ENCODE results near the gene CMIP.

The CMIP gene

DNA sequence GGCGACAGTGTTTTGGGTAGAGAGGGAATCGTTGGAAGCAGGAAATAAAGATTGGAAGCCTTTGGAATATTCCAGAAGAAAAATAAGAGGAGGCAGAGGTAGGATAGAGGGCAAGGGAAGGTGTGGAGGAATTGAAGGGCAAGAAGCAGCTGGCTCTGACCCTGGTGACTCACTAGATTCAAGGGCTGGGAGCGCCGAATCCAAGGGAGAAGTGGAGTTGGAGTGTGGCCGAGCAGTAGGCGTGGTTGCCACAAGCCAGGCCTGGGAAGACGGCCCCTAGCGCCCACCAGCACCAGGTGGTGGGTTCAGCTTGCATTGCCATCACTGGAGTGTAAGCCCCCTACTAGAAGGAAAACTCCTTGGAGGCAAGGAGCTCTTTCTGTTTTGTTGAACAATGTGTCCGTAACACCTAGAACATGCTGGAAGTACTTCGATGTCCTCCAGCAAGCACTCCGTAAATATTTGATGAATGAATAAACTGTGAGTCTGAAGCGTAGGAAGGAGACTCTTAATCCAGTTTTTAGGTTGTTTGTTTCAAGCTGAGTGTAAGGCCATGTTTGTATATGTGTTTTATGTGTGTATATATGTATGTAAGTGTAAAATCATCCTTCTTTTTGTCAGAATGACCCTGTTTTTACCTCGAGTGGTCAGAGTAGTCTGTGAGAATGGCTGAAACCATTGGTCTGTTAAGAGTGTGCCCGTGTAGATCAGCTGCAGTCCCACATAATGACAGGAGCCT is 139.5 kb downstream of the CMIP start:
- peak; percentile 49 for DNase-seq (ENCODE audit: low read depth, low spot score)

DNA sequence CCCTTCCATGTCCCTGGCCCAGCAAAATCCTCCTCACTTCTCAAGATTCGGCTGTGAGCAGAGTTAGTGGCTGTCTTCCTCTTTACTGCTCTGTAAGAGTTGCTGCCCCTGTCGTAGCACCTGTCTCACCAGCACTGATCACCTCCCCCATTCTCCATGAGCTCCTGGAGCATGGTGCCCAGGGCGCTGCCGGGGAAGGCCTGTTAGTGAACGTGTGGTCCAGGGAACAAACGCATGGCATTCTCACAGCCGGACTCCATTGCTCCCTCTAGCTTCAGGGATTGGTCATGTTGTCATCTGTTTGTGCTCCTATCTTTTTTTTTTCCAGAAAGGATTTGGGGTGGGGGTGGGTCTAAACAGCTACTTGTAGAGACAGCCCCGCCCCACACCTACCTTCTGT is 141.2 kb downstream of the CMIP start:
- DNase-seq (ENCODE audit: low read depth, low spot score), result no peak

DNA sequence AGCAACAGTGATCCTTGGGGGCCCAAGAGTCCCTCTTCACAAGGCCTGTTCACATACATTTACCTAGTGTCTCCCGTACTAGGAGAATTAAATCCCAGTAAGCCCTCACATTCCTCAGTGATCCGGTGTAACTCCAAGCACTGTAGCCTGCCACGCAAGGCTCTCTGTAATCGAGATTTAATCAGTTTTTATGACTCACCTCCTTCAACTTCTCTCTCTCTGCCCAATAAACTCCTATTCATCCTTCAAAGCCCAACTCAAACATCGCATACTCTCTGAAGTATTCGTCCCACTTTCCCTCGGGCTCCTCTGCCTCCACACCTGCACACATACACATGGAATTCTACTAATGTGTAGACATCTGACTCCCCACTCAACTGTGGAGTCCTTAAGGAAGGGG is 141.8 kb downstream of the CMIP start:
- DNase-seq (ENCODE audit: low read depth, low spot score), result no peak

DNA sequence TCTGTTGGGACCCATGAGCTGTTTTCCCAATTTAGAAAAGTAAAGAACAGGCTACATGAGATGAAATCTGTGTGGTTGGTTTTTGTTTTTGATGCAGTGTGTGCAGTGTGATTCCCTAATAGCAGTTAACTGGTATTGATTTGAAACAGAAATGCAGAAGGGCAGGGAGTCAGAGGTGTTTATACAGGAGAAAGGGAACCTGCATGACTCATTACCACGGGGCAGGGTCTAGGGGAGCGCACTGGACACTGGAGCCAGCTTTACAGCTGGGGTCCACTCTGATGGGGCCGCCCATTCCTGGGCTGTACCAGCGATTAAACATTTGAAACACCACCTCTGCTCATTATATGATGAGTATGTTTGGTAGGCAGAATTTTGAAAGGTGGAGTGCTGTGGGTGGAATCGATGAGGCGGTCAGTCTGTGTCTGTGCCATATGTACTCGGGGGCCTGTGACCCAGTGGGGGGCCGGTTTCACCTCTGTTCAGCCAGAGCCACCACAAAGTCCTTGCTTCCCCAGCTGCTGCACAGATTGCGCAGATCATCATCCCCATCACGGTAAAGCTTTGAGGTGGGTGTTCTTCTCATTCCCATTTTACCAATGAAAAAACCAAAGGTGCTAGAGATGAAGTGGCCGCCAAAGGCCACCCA is 142.5 kb downstream of the CMIP start:
- DNase-seq (ENCODE audit: low read depth, low spot score), result no peak

DNA sequence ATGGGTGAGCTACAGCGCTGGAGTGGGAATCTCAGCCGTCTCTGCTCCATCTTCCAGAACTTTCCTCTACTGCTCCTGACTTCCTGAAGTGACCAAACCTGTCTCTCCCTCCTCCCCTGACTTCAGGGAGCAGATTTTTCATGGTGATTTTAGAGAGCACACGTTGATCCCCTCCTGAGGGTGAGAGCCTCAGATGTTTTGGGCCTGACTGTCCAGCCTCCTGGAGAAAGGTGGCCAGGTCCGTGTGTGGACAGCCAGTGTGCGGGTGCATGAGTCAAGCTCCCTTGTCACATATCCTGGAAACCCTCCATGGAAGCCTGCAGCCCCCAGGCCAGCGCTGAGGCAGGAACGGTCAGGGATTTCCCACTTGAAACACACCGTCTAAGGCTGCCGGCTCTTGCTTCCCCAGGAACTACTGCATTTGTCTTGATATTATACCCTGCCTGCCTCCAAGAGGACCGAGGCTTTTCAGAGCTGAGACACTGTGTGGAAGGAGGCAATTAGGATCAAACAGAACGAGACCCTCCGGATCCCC is 143.1 kb downstream of the CMIP start:
- peak; percentile 39 for DNase-seq (ENCODE audit: low read depth, low spot score)

DNA sequence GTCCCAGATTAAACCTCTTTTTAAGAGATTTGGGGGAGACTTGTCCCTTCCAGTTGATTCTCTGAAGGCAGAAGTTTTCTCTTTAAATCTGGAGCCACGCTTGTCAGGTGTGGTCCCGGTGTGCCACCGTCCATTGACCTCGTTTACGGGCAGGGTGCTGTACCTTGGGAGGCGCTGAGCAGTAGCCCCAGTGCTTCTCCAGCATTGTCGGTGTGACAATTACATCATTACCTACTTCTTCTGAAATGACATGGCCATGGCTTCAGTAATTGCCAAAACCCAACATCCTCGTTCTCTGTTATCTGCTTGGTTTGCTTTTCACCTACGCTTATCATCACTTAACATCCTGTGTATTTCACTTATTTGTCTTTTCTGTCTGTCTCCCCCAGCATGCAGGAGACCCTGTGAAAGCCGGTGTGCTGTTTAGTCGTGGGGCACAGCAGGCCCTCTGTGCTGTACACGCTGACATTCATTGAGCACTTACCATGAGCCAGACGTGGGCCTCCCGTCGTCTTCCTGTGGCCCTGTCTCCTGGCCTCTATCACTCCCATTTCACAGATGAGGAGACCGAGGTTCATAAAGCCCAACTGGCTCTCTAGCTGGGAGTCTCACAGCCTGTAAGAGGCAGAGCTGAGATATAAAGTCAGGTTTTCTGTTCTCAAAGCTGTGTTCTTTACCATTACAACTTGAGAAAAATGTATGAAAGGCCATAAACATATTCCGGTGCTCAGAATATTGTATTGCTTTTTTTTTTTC is 143.9 kb downstream of the CMIP start:
- DNase-seq (ENCODE audit: low read depth, low spot score), result no peak

DNA sequence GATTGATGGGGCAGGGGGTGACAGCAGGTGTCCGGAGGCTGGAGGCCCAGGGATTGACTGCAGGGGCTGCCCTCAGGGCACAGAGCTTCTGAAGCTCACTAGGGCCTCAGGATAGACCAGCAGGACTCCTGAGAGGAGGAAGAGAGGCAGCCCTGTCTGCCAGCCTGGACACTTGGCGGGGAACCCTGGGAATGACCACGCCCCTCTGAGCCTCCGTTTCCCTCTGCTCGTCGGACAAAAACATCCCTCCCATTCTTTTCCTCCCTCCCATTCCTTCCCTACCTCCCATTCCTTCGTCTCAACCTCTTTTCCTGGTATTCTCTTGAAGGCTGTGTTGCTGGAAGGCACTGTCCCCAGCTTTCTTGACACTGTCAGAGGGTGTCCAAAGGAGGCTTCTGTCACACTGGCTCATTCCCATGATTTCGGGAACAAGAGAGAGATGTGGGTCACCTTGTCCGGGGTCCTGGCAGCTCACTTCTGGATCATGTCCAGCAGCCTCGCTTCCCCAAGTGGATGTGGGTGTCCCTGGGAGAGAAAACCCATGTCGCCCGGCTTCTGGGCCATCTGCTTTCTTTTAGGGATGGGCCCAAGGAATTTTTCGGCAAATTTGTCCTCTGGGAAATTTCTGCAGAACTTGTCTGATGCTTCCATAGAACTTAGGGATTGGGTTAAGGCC is 145.5 kb downstream of the CMIP start:
- no peak for DNase-seq (ENCODE audit: low read depth, low spot score)

DNA sequence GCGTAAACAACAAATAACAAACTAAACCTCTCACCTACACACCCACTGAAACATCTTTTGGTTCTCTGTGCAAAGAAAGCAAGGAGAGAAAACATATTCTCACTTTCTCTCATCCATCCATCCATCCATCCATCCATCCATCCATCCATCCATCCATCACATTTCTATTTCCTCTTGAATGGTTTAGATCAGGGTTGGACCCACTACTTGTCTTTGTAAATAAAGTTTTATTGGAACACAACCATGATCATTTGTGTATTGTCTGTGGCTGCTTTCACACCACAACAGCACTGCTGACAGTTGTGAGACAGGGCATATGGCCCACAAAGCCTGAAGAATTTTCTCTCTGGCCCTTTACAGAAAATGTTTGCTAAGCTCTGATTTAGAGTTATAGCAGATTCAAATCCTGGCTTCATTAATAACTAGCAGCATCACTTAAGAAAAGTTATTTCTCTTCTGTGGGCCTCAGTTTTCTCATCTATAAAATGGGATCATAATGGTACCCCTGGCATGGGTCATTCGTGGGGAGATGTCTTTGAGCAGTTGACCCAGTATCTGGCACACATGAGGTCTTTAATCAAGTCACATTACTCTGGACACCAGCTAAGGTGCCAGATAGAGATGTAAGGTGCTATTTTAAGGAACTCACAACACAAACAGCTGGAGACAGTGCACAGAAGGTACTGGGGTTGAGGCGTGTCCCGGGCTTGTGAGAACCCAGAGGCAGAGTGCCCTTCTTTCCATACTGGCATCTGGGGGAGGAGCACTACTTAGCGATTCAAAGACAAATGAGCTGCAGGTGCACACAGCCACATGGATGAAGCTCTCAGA is 146.3 kb downstream of the CMIP start:
- DNase-seq (ENCODE audit: low read depth, low spot score), result no peak

DNA sequence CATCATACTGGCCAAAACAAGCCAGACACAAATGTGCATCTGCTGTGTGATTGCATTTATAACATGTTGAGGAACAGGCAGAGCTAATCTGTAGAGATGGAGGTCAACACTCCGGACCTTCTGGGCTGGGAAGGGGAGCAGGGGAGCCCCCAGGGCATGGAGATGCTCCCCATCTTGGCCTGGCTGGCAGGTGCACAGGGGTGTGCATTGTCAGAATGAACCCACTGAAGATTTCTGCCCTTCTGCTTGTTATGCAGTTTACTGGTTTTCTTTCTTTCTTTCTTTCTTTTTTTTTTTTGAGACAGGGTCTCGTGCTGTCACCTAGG is 146.9 kb downstream of the CMIP start:
- no peak for DNase-seq (ENCODE audit: low read depth, low spot score)

DNA sequence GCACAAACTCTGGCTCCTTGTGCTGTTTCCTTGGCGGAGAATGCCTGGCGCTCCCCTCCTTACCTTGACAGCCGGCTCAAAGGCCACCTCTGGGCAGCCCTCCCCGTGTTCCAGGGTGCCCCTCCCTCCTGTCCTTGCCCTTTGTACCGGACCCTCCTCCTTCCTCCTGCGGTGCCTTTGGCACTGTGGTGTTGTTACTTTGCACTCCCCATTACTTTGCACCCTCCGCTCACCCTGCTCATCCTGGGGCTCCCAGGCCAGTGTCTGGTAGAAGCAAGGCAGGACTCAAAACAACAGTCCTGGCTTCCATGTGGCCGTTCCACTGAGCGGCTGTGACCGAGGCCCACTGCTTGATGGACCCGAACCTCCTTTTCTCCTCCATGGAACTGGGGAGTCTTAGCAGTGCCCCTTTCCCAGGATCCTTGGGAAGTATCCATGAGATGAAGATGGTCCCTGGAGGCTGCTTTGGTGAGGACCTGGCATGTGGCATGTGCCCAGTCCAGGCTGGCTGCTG is 147.8 kb downstream of the CMIP start:
- DNase-seq (ENCODE audit: low read depth, low spot score), result no peak

DNA sequence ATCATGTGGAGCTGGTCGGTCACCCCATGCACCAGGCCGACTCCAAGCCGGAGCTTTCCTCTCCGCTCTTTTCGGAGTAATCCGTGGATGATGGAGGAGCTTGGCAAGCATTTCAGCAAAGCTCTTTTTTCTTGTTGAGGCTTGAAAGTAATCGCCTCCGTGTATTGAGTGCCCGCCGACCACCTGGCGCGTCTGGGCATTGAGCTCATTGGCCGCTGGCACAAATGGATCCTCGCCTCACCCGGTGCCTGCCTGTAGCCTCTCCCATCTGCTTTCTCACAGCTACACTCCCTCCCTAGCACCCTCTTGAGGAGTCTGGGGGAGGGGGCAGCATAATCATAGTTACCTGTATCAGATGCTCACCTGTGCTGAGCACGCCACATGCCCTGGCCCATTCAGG is 148.9 kb downstream of the CMIP start:
- DNase-seq (ENCODE audit: low read depth, low spot score), result no peak

DNA sequence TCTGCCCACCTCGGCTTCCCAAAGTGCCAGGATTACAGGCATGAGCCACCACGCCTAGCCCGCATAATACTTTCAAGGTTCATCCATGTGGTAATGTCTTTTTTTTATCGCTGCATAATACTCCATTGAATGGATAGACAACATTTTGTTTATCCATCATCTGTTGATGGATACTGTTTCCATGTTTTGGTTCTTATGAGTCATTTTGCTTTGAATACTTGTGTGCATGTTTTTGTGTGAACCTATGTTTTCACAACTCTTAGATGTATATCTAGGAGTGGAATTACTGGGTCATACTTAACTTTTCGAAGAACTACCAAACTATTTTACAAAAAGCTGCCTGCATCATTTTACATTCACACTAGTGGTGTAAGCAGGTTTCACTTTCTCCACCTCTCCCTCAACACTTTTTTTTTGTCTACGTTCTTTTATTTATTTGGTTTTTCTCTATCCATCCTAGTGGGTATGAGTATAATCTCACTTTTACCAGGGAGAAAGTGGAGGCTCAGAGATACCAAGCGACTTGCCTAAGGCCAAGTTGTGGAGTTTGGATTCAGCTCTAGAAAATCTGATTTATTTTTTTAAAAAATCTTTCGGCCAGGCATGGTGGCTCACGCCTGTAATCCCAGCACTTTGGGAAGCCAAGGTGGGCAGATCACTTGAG is 151.2 kb downstream of the CMIP start:
- no peak for DNase-seq (ENCODE audit: low read depth, low spot score)

DNA sequence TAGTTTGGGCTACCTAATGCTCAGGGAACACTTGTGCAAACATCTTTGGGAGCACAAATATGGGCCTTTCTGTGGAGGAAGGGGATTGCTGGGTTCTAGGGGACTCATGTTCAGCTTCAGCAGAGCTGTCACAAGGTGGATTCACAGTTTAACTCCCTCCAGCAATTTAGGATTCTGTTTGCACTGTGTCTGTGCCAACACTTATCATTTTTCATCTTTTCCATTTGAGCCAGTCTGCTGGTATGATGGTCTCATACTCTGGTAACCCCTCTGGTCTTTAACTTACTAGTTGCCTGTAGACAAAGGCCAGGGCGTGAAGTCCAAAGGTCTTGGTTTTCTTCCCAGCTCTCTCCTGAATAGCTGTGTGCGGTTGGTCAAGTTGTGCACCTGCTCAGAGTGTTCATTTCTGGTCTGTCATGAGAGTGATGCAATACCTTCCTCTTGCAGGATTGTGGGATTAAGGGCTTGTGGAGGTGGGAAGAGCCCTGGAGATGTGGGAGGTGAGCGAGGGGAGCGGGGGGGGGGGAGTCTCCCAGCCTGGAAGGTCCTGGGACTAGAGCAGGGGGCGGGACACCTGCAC is 152.6 kb downstream of the CMIP start:
- no peak for DNase-seq (ENCODE audit: low read depth, low spot score)

DNA sequence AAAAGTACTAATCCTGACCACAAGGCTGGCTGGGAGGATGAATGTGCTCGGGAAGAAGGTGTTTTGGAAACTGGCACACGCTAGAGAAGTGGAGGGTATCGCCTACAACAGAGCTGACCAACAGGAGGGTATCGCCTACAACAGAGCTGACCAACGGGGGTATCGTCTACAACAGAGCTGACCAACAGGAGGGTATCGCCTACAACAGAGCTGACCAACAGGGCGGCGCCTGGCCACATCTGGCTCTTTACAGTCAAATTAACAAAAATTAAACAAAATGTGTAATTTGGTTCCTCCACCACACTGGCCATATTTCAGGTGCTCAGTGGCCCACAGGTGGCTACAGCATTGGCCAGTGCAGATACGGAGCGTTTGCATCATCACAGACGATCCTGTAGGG is 153.5 kb downstream of the CMIP start:
- DNase-seq (ENCODE audit: low read depth, low spot score), result no peak

DNA sequence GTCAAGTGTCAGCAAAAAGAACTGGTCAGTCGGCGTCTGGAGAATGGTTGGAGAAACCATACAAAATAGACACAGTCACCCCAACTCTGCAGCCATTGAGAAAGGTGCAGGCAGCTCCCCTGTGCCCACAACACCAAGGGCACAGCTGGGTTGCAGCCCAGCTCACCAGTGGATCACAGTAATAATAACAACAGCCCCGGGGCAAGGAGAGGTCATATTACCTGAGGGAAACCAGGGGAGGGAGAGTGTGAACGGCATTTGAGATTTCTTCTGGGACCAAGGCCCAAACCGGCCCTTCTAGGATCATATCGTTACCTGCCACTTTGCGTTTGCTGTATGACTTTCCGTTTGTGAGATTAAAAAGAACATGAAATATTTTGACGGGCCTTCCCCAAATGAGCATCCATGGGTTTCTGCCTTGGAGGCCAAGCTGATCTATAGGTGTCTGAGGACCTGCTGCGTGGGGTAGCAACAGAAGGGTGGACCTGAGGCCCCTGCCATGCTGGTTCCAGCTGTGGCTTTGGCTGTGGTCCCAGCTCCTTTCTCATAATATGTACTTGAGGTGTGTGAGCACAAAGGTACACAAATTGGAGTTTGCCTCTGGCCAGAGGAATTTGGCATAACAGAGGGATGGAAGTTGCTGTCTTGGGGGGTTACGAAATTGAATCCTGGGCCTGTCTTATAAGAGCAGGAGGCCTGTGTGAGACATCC is 154.6 kb downstream of the CMIP start:
- DNase-seq (ENCODE audit: low read depth, low spot score), result no peak

DNA sequence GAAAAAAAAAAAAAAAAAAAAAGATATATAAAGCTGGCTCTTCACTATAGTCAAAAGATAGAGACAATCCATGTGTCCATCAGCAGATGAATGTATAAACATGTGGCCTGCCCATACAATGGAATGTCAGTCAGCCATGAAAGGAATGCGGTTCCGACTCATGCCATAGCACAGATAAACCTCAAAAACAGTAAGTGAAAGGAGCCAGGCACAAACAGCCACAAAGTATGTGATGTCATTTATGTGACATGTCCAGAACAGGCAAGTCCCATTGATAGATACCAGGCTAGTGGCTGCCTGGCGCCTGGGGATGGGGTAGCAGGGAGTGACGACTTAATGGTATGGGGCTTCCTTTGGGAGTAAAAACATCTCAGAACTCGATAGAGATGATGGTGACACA is 155.7 kb downstream of the CMIP start:
- DNase-seq (ENCODE audit: low read depth, low spot score), result peak; percentile 88

DNA sequence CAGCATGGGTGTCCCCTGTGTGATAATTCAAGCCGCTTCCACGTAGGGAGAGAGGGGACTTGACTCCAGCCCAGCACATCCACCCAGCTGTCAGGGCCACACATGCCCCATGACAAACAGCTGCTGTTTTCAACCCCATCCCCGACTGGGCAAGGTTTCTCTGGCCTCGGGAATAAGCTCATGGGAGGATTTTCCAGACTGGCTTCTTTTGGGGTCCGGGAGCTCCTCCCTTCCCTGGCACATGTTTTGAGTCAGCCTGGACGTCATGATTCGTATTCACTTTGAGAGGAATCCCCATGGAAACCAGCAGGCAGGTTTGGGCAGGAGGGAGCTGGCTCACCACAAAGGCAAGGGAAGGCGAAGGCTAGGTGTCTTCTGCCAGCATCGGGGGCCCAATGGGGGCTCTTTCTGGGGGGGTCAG is 156.4 kb downstream of the CMIP start:
- DNase-seq (ENCODE audit: low read depth, low spot score), result peak; percentile 80

DNA sequence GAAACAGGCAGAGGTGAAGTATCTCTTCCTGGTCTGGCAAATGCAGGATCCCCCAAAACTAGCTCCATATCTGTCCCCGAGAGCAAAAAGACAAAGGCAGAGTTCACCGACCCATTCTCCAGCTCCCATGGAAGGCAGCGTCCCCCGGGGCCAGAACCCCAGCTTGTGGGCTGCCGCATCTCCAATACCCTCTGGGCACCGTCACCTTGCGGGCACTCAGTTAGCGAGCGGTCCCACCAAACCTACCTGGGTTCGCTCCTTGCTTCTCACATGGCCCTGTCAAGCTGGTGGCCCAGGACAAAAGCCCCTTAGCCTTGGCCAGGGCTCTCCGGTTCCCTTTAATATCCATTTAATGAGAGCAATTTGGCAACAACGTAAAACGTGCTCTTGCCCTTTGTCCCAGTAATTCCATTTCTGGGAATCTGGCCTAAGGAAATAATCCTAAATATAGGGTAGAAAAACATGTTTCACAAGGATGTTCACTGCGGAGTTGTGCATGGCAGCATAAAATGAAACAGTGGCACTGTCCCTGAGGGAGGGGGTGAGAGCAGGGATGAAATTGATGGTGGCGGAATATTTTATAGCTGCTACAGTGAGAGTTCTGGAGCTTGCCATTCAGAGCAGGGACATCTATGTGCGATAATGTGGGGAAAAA is 157.1 kb downstream of the CMIP start:
- peak; percentile 56 for DNase-seq (ENCODE audit: low read depth, low spot score)

DNA sequence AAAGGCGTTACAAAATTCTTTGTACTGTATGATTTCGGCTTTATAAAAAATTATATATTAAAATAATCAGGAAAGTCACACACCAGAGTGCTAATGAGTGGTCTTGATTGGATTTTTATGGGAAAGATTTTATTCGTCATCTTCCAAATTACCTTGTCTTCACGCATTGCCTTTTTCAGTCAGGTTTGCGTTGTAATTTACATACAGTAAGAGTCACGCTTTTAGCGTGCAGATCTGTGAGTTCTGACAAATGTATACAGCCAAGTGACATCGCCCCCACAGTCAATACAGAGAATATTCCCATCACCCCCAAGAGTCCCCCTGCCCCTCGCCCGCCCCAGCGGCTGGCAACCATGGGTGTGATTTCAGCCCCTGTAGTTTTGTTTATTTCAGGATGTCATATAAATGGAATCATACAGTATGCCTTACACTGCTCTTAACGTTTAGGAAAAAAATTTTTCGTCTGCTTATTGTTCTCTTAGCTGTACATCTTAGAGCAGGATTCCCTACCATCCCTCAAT is 157.7 kb downstream of the CMIP start:
- DNase-seq (ENCODE audit: low read depth, low spot score), result no peak

All from astrocyte of the hippocampus (primary cell).